ENCODE data around the gene MEGF11. TPM values are rescaled to one million over a fixed set of nuclear protein-coding genes. Genes with fewer than 3 reads are reported as not detected.
A peak's percentile ranks its signal among the peaks of the same experiment; 100 is the strongest.

The MEGF11 gene
- total RNA-seq, 2 donors from 2014 or later: not detected

DNA sequence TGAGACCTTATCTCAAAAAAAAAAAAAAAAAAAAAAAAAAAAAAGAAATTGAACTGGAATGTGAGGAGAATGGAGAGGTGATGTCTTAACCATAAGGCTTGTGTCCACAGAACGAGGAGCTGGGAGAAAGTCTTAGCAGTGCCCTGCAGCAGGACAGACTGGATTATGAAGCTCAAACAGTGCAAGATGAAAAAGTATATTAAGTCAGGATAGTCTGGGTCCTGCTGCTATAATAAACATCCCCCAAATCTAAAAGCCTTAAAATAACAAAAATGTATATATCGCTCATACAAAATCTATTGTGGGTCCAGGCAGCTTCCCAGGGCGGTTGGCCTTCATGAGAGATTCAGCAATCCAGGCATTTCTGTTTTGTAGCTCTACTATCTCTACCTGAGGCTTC lies 208.7 kb downstream of the MEGF11 start:
- H3K4me3 ChIP-seq: no peak overlapping the region
- no peaks in the 10 kb centered on the region for H3K27me3 ChIP-seq (replicated peaks; ENCODE audit: insufficient read depth)
- H3K36me3 ChIP-seq: no peaks in the 10 kb centered on the region
- H3K4me1 ChIP-seq (replicated peaks): no peaks in the 10 kb centered on the region
- TF ChIP-seq POLR2AphosphoS5 (IDR thresholded peaks at IDR 0.05): no peak
- TF ChIP-seq CTCF (IDR thresholded peaks at IDR 0.05): no peak
- TF ChIP-seq POLR2A (IDR thresholded peaks at IDR 0.05): no peak
- 79% methylated on average over 3 of the region's 3 CpGs for WGBS
- no peaks in the 10 kb centered on the region for H3K9me3 ChIP-seq
- no peak for DNase-seq (ENCODE audit: low spot score)
- intact Hi-C loops (cut with DNase I): no loop called here
- H3K27ac ChIP-seq: no peak overlapping the region

GRCh38 chr15:66043264-66043663 lies 210.3 kb downstream of the MEGF11 start:
- H3K9me3 ChIP-seq: no peaks in the 10 kb centered on the region
- no peaks in the 10 kb centered on the region for H3K36me3 ChIP-seq
- H3K4me1 ChIP-seq (replicated peaks): no peaks in the 10 kb centered on the region
- H3K27me3 ChIP-seq (replicated peaks; ENCODE audit: insufficient read depth): no peaks in the 10 kb centered on the region
- intact Hi-C loops (cut with DNase I): no loop called here
- TF ChIP-seq POLR2AphosphoS5 (IDR thresholded peaks at IDR 0.05) (no peak), POLR2A (IDR thresholded peaks at IDR 0.05) (no peak), CTCF (IDR thresholded peaks at IDR 0.05) (no peak)
- WGBS: 41% methylated on average over 5 of the region's 8 CpGs
- no peak overlapping the region for H3K27ac ChIP-seq
- DNase-seq (ENCODE audit: low spot score): no peak
- no peak overlapping the region for H3K4me3 ChIP-seq

GRCh38 chr15:66042624-66043023 lies 210.9 kb downstream of the MEGF11 start:
- H3K27me3 ChIP-seq (replicated peaks; ENCODE audit: insufficient read depth): no peaks in the 10 kb centered on the region
- intact Hi-C loops (cut with DNase I): no loop called here
- no peaks in the 10 kb centered on the region for H3K9me3 ChIP-seq
- H3K4me3 ChIP-seq: no peak overlapping the region
- no peaks in the 10 kb centered on the region for H3K36me3 ChIP-seq
- 49% methylated on average over 5 of the region's 5 CpGs for WGBS
- H3K27ac ChIP-seq: no peak overlapping the region
- H3K4me1 ChIP-seq (replicated peaks): no peaks in the 10 kb centered on the region
- DNase-seq (ENCODE audit: low spot score): peak; percentile 47
- TF ChIP-seq POLR2A (IDR thresholded peaks at IDR 0.05): no peak
- TF ChIP-seq POLR2AphosphoS5 (IDR thresholded peaks at IDR 0.05): no peak

- 93% methylated on average over 6 of the region's 6 CpGs for WGBS
- Histone ChIP-seq H3K27ac (no peak overlapping the region), H3K4me1 (replicated peaks) (no peaks in the 10 kb centered on the region), H3K4me3 (no peak overlapping the region), H3K9me3 (no peaks in the 10 kb centered on the region), H3K36me3 (no peaks in the 10 kb centered on the region), H3K27me3 (replicated peaks; ENCODE audit: insufficient read depth) (no peaks in the 10 kb centered on the region)
- DNase-seq (ENCODE audit: low spot score): no peak
- intact Hi-C loops (cut with DNase I): no loop called here
- TF ChIP-seq CTCF (IDR thresholded peaks at IDR 0.05) (no peak), POLR2A (IDR thresholded peaks at IDR 0.05) (no peak), POLR2AphosphoS5 (IDR thresholded peaks at IDR 0.05) (no peak)
Observed at GRCh38 chr15:66041276-66041675, 212.3 kb downstream of the MEGF11 start.

DNA sequence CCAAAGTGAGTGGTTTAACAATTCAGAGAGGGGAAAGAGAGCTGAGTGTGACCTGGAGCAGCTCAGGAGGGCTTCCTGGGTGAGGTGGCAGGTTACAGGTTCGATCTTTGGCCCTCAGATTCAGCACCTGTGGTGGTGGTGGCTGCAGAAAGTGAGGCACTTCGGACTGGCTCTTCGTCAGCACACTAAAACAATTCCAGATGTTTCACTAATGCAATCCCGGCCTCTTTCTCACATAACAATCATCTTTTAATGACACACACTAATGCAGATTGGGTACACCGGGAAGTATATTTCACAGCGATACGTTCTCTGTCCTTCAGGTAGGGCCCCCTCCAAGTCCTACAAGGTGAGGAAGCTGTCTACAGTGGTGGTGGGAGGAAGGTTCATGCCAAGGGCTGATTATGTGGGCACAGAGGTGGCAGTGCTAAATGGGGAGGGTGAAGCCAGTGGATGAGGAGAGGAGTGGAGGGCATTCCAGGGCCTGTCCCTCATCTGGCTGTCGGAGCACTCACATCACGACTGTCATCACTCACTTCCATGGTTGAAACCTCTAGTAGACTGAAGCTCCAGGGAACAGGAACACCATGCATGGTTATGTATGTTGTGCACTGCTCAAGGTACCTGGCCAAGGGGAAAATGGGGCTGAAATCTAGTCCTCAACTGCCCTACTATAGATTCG lies 213.2 kb downstream of the MEGF11 start:
- no peaks in the 10 kb centered on the region for H3K36me3 ChIP-seq
- no peak overlapping the region for H3K4me3 ChIP-seq
- intact Hi-C loops (cut with DNase I): no loop called here
- TF ChIP-seq CTCF (IDR thresholded peaks at IDR 0.05) (no peak), POLR2AphosphoS5 (IDR thresholded peaks at IDR 0.05) (no peak), POLR2A (IDR thresholded peaks at IDR 0.05) (no peak)
- DNase-seq (ENCODE audit: low spot score): no peak
- WGBS: 89% methylated on average over 10 of the region's 10 CpGs
- H3K4me1 ChIP-seq (replicated peaks): no peaks in the 10 kb centered on the region
- no peaks in the 10 kb centered on the region for H3K9me3 ChIP-seq
- H3K27me3 ChIP-seq (replicated peaks; ENCODE audit: insufficient read depth): peaks cover 4% of the 10 kb centered on the region
- H3K27ac ChIP-seq: no peak overlapping the region
